Naive B cell (primary cell): ENCODE data around the gene ZMYM2. TPM values are rescaled to one million over a fixed set of nuclear protein-coding genes. Genes with fewer than 3 reads are reported as not detected.
A peak's percentile ranks its signal among the peaks of the same experiment; 100 is the strongest.

Source experiments
- ATAC-seq, 2 donors: fragments of 150-1000 bp; cut with Tn5 transposase; 2 replicates each; pipeline ENCODE4 v1.10.0; 2021; ENCODE audit warnings: low read depth in 2 of 2, mild to moderate bottlenecking in 2 of 2, moderate library complexity in 2 of 2
- DNase-seq: peaks from one replicate; pipeline ENCODE4 v3.0.0; 2022
- H3K27ac Mint-ChIP-seq, 6 donors: one replicate each; pipeline ENCODE4 v1.8.0; 2020 to 2022; ENCODE audit warnings: mild to moderate bottlenecking in 6 of 6, mixed read lengths in 6 of 6, moderate library complexity in 5 of 6, inconsistent platforms in 2 of 6
- H3K27me3 Mint-ChIP-seq, 3 donors: one replicate each; pipeline ENCODE4 v1.8.0; 2021 to 2022; ENCODE audit warnings: mixed read lengths in 3 of 3, mild to moderate bottlenecking in 1 of 3
- H3K36me3 Mint-ChIP-seq, 2 donors: one replicate each; pipeline ENCODE4 v1.8.0; 2020 to 2022; ENCODE audit warnings: mixed read lengths in 2 of 2, inconsistent platforms in 1 of 2, mild to moderate bottlenecking in 1 of 2
- H3K4me1 Mint-ChIP-seq, 3 donors: one replicate each; pipeline ENCODE4 v1.8.0; 2020 to 2022; ENCODE audit warnings: mixed read lengths in 3 of 3, inconsistent platforms in 1 of 3, mild to moderate bottlenecking in 1 of 3, moderate library complexity in 1 of 3
- H3K4me3 Mint-ChIP-seq, 8 donors: one replicate each; pipeline ENCODE4 v1.8.0; 2020 to 2022; ENCODE audit warnings: mild to moderate bottlenecking in 8 of 8, mixed read lengths in 8 of 8, moderate library complexity in 8 of 8, inconsistent platforms in 2 of 8
- H3K9me3 Mint-ChIP-seq, 7 donors: one replicate each; pipeline ENCODE4 v1.8.0; 2020 to 2022; ENCODE audit warnings: mixed read lengths in 7 of 7, mild to moderate bottlenecking in 5 of 7, inconsistent platforms in 2 of 7, moderate library complexity in 1 of 7
- polyA plus RNA-seq, 6 donors: library from polyadenylated mRNA; unstranded; fragments of 300-500 nt; fragmentation: Illumina TruSeq; gene quantifications; one replicate each; pipeline ENCODE4 v1.2.3, GENCODE V29; 2021; ENCODE audit warnings: low read depth in 6 of 6

ZMYM2 gene
- polyA plus RNA-seq, 6 donors from 2014 or later, result 4.2 to 13.8 (median 9.3) TPM

- Mint-ChIP-seq H3K4me1 (no peaks in the 10 kb centered on the region), H3K4me3 (no peak overlapping the region)
These were observed 150.5 kb downstream of the ZMYM2 start for GRCh38 chr13:20109037-20109436.

DNA sequence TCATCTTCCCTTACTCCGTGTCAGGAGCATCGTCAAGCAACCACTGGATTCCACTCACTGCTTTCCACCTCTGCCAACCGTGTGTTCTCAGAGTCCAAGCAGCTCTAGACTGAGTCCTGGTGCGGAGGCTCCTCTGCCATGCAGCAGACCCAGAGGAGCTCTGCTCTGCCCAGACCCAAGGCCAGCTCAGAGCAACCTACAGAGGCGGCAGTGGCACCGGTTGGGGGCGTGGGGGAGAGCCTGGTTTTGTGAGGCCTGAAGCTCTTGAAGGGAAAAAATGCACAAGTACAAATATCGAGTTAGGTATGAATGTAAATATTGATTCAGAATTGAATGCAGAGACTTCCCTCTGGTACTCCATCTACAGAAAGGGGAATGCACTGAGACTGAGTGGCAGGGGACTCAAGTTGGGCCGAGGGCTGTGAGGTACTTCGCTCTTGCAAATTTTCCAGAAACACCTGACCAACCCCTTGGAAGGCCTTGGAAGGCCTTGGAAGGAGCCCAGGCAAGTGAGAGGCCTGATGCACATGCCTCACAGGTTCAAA lies 155.6 kb downstream of the ZMYM2 start:
- Mint-ChIP-seq H3K4me1 (peaks cover 2 to 3% (median 2%) of the 10 kb centered on the region in 3 donors), H3K27me3 (peaks cover 0 to 19% (median 18%) of the 10 kb centered on the region in 3 donors), H3K27ac (no peak overlapping the region), H3K36me3 (no peaks in the 10 kb centered on the region), H3K4me3 (no peak overlapping the region), H3K9me3 (no peaks in the 10 kb centered on the region)
- ATAC-seq (no peak), DNase-seq (no peak)

More at GRCh38 chr13:20109037-20109436, 150.5 kb downstream of the ZMYM2 start:
- DNase-seq (no peak), ATAC-seq (no peak)
- no peak overlapping the region for H3K27ac Mint-ChIP-seq
- H3K9me3 Mint-ChIP-seq, result no peaks in the 10 kb centered on the region
- no peaks in the 10 kb centered on the region for H3K36me3 Mint-ChIP-seq
- peaks cover 18 to 35% (median 33%) of the 10 kb centered on the region in 3 donors for H3K27me3 Mint-ChIP-seq

- Mint-ChIP-seq H3K4me3 (peak overlapping the region in 2 of 8 donors; percentile 16 to 64), H3K27me3 (peaks cover 2 to 27% (median 23%) of the 10 kb centered on the region in 3 donors), H3K36me3 (no peaks in the 10 kb centered on the region), H3K9me3 (peaks cover 0 to 2% (median 0%) of the 10 kb centered on the region in 7 donors), H3K4me1 (peaks cover 4 to 18% (median 14%) of the 10 kb centered on the region in 3 donors), H3K27ac (peak overlapping the region in 1 of 6 donors; percentile 58)
- DNase-seq (no peak), ATAC-seq (no peak)
These were observed 157.7 kb downstream of the ZMYM2 start for GRCh38 chr13:20116213-20116612.

GRCh38 chr13:20118268-20119140 lies 160.0 kb downstream of the ZMYM2 start:
- H3K27ac Mint-ChIP-seq, result peak overlapping the region in 2 of 6 donors; percentile 58 to 94
- peak overlapping the region; percentile 85 to 96 (median 90) for H3K4me3 Mint-ChIP-seq
- H3K4me1 Mint-ChIP-seq, result peaks cover 4 to 20% (median 14%) of the 10 kb centered on the region in 3 donors
- H3K27me3 Mint-ChIP-seq, result peaks cover 8 to 22% (median 17%) of the 10 kb centered on the region in 3 donors
- DNase-seq (no peak), ATAC-seq (peak; percentile 3 to 58)
- peaks cover 0 to 2% (median 0%) of the 10 kb centered on the region in 7 donors for H3K9me3 Mint-ChIP-seq
- H3K36me3 Mint-ChIP-seq, result no peaks in the 10 kb centered on the region

DNA sequence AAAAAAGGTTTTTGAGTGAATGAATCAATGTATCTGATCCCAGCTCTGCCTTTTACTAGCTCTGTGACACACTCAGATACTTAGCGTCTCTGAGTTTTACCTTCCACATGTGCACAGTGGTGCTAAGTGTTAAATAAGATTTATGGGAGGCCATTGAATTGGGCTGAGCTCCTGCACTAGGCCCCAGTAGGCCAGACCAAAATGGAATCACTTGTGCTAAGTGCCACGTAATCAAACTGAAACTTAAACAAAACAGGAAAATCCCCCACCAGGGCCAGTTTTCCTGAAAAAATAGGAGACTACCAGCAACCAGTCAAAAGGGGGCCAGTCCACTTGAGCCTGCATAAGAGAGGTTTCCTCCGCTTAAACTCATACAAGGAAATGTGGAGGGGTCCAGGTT lies 161.4 kb downstream of the ZMYM2 start:
- H3K27ac Mint-ChIP-seq, result no peak overlapping the region
- peaks cover 0 to 2% (median 0%) of the 10 kb centered on the region in 7 donors for H3K9me3 Mint-ChIP-seq
- DNase-seq (no peak), ATAC-seq (no peak)
- H3K27me3 Mint-ChIP-seq, result peaks cover 14 to 29% (median 26%) of the 10 kb centered on the region in 3 donors
- H3K4me3 Mint-ChIP-seq, result peak overlapping the region; percentile 79 to 96 (median 91)
- H3K4me1 Mint-ChIP-seq, result peaks cover 9 to 20% (median 14%) of the 10 kb centered on the region in 3 donors
- H3K36me3 Mint-ChIP-seq, result no peaks in the 10 kb centered on the region

GRCh38 chr13:20121159-20121525 lies 162.6 kb downstream of the ZMYM2 start:
- Mint-ChIP-seq H3K9me3 (peaks cover 0 to 2% (median 0%) of the 10 kb centered on the region in 7 donors), H3K36me3 (no peaks in the 10 kb centered on the region), H3K4me3 (peak overlapping the region; percentile 51 to 96 (median 90)), H3K27ac (peak overlapping the region in 1 of 6 donors; percentile 72), H3K27me3 (peaks cover 18 to 34% (median 26%) of the 10 kb centered on the region in 3 donors), H3K4me1 (peaks cover 9 to 20% (median 14%) of the 10 kb centered on the region in 3 donors)
- ATAC-seq (no peak), DNase-seq (no peak)

DNA sequence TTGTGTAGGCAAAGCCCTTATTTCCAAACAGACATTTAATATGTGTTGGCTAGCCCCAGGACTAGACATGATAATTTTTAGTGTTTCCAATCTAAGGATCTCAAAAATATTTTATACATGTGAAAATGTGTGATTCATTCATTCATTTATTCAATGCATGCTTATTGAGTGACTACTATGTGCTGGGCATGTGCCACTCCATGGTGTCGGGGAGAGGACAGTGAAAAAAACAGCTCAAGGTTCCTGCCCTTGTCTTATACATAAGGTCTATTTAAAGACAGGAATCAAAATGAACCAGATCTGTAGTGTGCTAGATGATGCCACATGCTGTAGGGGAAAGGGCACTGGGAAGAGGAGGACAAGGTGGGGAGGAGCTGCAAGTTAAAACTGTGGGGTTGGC lies 165.8 kb downstream of the ZMYM2 start:
- Mint-ChIP-seq H3K4me1 (peaks cover 5 to 23% (median 9%) of the 10 kb centered on the region in 3 donors), H3K36me3 (no peaks in the 10 kb centered on the region), H3K9me3 (peaks cover 0 to 2% (median 0%) of the 10 kb centered on the region in 7 donors), H3K27ac (no peak overlapping the region), H3K27me3 (peaks cover 20 to 34% (median 22%) of the 10 kb centered on the region in 3 donors), H3K4me3 (no peak overlapping the region)
- ATAC-seq (no peak), DNase-seq (no peak)

DNA sequence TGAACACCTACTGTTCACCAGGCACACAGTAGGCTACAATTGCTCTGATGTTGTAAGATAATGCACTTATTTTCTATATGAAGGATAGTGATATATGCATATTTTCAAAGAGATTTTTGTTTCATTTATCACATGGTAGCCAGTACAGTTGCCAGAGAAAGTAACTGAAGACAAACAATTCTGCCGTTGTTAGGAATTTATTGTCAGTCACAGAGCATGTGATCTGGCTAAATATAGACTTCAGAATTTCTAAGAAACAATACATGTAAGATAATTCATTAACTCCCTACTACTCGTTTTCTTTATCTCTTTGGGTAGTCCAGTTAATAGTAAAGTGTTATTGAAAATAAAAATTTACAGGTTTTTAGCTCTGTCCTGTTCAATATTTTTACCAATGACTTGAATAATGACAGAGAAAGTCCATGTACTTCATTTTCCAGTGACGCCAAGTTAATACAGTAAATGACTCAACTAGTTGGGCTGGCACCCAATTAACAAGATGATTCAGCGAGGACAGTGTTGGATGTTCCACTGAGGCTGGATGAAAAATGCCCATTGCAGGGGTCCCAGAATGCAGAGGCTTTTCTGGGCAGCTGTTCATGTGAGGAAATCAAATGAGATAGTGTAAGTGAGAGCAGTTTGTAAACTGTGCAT lies 166.7 kb downstream of the ZMYM2 start:
- Mint-ChIP-seq H3K27me3 (peaks cover 11 to 25% (median 22%) of the 10 kb centered on the region in 3 donors), H3K36me3 (no peaks in the 10 kb centered on the region), H3K4me1 (peaks cover 0 to 14% (median 4%) of the 10 kb centered on the region in 3 donors), H3K27ac (no peak overlapping the region), H3K4me3 (peak overlapping the region in 4 of 8 donors; percentile 34 to 56 (median 47)), H3K9me3 (no peaks in the 10 kb centered on the region)
- DNase-seq (no peak), ATAC-seq (no peak)

- no peaks in the 10 kb centered on the region for H3K36me3 Mint-ChIP-seq
- peak overlapping the region in 4 of 8 donors; percentile 34 to 56 (median 47) for H3K4me3 Mint-ChIP-seq
- H3K9me3 Mint-ChIP-seq, result no peaks in the 10 kb centered on the region
- no peak for DNase-seq
- no peak for ATAC-seq
- no peak overlapping the region for H3K27ac Mint-ChIP-seq
- peaks cover 9 to 24% (median 22%) of the 10 kb centered on the region in 3 donors for H3K27me3 Mint-ChIP-seq
- peaks cover 0 to 9% (median 4%) of the 10 kb centered on the region in 3 donors for H3K4me1 Mint-ChIP-seq
These were observed 167.2 kb downstream of the ZMYM2 start for GRCh38 chr13:20125783-20126165.

- Mint-ChIP-seq H3K4me3 (peak overlapping the region in 5 of 8 donors; percentile 52 to 90 (median 75)), H3K27me3 (peaks cover 9 to 18% (median 17%) of the 10 kb centered on the region in 3 donors), H3K36me3 (no peaks in the 10 kb centered on the region), H3K27ac (no peak overlapping the region), H3K4me1 (peaks cover 0 to 6% (median 4%) of the 10 kb centered on the region in 3 donors), H3K9me3 (no peaks in the 10 kb centered on the region)
- DNase-seq (no peak), ATAC-seq (peak; percentile 29 to 49)
These were observed 168.2 kb downstream of the ZMYM2 start for GRCh38 chr13:20126541-20127261.

- peak; percentile 35 to 44 for ATAC-seq
- DNase-seq, result no peak
- Mint-ChIP-seq H3K27me3 (peaks cover 9 to 18% (median 17%) of the 10 kb centered on the region in 3 donors), H3K9me3 (no peaks in the 10 kb centered on the region), H3K36me3 (no peaks in the 10 kb centered on the region), H3K27ac (no peak overlapping the region), H3K4me3 (peak overlapping the region; percentile 52 to 90 (median 75)), H3K4me1 (peaks cover 0 to 6% (median 4%) of the 10 kb centered on the region in 3 donors)
These were observed 168.7 kb downstream of the ZMYM2 start for GRCh38 chr13:20127262-20127561.

GRCh38 chr13:20127562-20128458 lies 169.3 kb downstream of the ZMYM2 start:
- H3K27me3 Mint-ChIP-seq, result peaks cover 9 to 20% (median 18%) of the 10 kb centered on the region in 3 donors

More at GRCh38 chr13:20127562-20128458, 169.3 kb downstream of the ZMYM2 start:
- Mint-ChIP-seq H3K27ac (no peak overlapping the region), H3K9me3 (no peaks in the 10 kb centered on the region), H3K4me3 (peak overlapping the region; percentile 52 to 90 (median 75)), H3K4me1 (peaks cover 0 to 6% (median 4%) of the 10 kb centered on the region in 3 donors), H3K36me3 (no peaks in the 10 kb centered on the region)
- ATAC-seq, result peak; percentile 57 to 65
- no peak for DNase-seq
